Activated T-helper 1 cell treated with Interleukin-2 at 50 U/mL for 16 hours (primary cell): ENCODE data around the gene ZBTB12.

Source experiments
- DNase-seq: peaks from one replicate; pipeline ENCODE4 v3.0.0-alpha.2; 2020; ENCODE audit warnings: low read depth

ZBTB12 gene

GRCh38 chr6:31897612-31898382, 4.1 kb downstream of the ZBTB12 start, which contains the start of gene EHMT2:
Gene EHMT2, minus strand, starts transcription at chr6:31897698. Its CDS starts 21 bp downstream, at chr6:31897677.
- peak; percentile 78 for DNase-seq

- DNase-seq = peak; percentile 17
Observed at GRCh38 chr6:31896856-31897611, 4.9 kb downstream of the ZBTB12 start.

GRCh38 chr6:31896493-31896855, 5.4 kb downstream of the ZBTB12 start:
- DNase-seq = no peak

GRCh38 chr6:31892821-31893220, 9.1 kb downstream of the ZBTB12 start:
- no peak for DNase-seq

GRCh38 chr6:31889331-31889972, 12.4 kb downstream of the ZBTB12 start:
- no peak for DNase-seq

GRCh38 chr6:31888276-31889258, 13.3 kb downstream of the ZBTB12 start:
- DNase-seq = peak; percentile 31

GRCh38 chr6:31887173-31888007, 14.5 kb downstream of the ZBTB12 start:
- DNase-seq = no peak

GRCh38 chr6:31886541-31886991, 15.3 kb downstream of the ZBTB12 start:
- no peak for DNase-seq

GRCh38 chr6:31884528-31885035, 17.3 kb downstream of the ZBTB12 start:
- DNase-seq = no peak

GRCh38 chr6:31883676-31884075, 18.2 kb downstream of the ZBTB12 start:
- DNase-seq = no peak

- no peak for DNase-seq
Observed at GRCh38 chr6:31882344-31882743, 19.5 kb downstream of the ZBTB12 start.

GRCh38 chr6:31881136-31881859, 20.6 kb downstream of the ZBTB12 start:
- no peak for DNase-seq

- no peak for DNase-seq
Observed at GRCh38 chr6:31880616-31881015, 21.3 kb downstream of the ZBTB12 start.

- no peak for DNase-seq
Observed at GRCh38 chr6:31879901-31880300, 22.0 kb downstream of the ZBTB12 start.

GRCh38 chr6:31879143-31879542, 22.7 kb downstream of the ZBTB12 start:
- no peak for DNase-seq

- DNase-seq = no peak
Observed at GRCh38 chr6:31878726-31879125, 23.2 kb downstream of the ZBTB12 start, which contains the start of gene SLC44A4. Gene SLC44A4, minus strand, starts transcription at chr6:31878997. Its CDS starts 17 bp downstream, at chr6:31878980.

GRCh38 chr6:31878222-31878621, 23.7 kb downstream of the ZBTB12 start:
- DNase-seq = no peak

- DNase-seq = no peak
Observed at GRCh38 chr6:31877651-31878161, 24.2 kb downstream of the ZBTB12 start.

GRCh38 chr6:31877125-31877650, 24.7 kb downstream of the ZBTB12 start:
- no peak for DNase-seq
